AG04449 (cell line): Measurements from ENCODE around the gene SPATA31C1.

ENCODE experiments used
- CTCF ChIA-PET: fragments of 350-600 bp; formaldehyde crosslinking; extraction: SDS; loops from one replicate; lab custom pipeline; 2021; ENCODE audit warnings: antibody characterized with exemption; lab: Yijun Ruan, JAX
- POLR2A ChIA-PET: fragments of 400-600, 350-600 bp; formaldehyde crosslinking; extraction: SDS; loops from one replicate; lab custom pipeline; 2020; ENCODE audit warnings: antibody characterized with exemption, inconsistent platforms; lab: Yijun Ruan, JAX
- DNase-seq: peaks from one replicate; pipeline ENCODE4 v3.0.0-alpha.2; 2010; ENCODE audit warnings: low read depth, low spot score
- H3K4me3 ChIP-seq: 2 replicates; pipeline ENCODE4 v1.5.1; 2011; ENCODE audit warnings: low read depth, mild to moderate bottlenecking, control low read depth, low read length
- TF ChIP-seq, protein P1 (sequence below): IDR thresholded peaks from one replicate; pipeline ENCODE4 v1.5.1; 2011; ENCODE audit warnings: mild to moderate bottlenecking, moderate library complexity, low read length, control low read depth, inconsistent platforms; ENCODE audit not compliant: insufficient read depth; ENCODE audit errors: missing control alignments

The SPATA31C1 gene

DNA sequence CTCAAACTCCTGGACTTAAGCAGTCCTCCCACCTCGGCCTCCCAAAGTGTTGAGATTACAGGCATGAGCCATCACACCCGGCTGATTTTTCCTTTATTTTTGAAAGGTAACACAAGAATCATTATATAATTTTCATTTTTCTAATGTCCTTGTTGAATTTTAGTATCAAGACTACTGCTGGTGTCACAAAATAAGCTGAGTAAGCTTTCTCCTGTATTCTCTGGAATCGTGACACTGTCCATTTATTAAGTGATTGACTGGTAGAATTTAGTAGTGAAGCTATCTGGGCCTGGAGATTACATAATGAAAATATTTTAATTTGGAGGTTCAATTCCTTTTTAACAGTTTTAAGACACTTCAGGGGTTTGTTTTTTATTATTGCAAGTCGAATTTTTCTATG lies 47.1 kb downstream of the SPATA31C1 start:
- TF ChIP-seq, protein P1, sequence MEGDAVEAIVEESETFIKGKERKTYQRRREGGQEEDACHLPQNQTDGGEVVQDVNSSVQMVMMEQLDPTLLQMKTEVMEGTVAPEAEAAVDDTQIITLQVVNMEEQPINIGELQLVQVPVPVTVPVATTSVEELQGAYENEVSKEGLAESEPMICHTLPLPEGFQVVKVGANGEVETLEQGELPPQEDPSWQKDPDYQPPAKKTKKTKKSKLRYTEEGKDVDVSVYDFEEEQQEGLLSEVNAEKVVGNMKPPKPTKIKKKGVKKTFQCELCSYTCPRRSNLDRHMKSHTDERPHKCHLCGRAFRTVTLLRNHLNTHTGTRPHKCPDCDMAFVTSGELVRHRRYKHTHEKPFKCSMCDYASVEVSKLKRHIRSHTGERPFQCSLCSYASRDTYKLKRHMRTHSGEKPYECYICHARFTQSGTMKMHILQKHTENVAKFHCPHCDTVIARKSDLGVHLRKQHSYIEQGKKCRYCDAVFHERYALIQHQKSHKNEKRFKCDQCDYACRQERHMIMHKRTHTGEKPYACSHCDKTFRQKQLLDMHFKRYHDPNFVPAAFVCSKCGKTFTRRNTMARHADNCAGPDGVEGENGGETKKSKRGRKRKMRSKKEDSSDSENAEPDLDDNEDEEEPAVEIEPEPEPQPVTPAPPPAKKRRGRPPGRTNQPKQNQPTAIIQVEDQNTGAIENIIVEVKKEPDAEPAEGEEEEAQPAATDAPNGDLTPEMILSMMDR = no peak
- H3K4me3 ChIP-seq = no peak overlapping the region
- ChIA-PET CTCF (interaction anchor here (1.1 kb wide), 1 partner anchor 10 kb away, joined by 3 read pairs; no protein-coding TSS in a partner anchor), POLR2A (interaction anchor here (0.6 kb wide), 1 partner anchor 1039 kb away, joined by 3 read pairs; no protein-coding TSS in a partner anchor)
- no peak for DNase-seq

DNA sequence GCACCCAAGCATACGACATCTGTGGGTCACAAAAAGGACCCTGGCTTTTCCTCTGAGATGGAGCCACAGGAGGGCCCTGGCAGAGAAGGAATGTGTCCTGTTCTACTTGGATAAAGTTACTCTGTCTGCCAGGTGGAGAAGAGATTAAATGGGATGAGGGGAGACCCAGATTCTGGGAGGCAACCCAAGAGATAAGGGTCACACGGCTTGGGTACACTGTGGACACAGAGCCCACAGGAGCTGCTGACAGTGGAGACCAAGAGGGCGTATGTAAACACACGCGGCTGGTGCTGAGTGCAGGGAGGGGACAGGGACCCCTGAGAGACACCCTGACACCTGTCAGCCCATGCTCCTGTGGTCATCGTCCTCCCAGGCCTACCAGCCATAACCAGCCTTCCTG lies 50.4 kb downstream of the SPATA31C1 start:
- TF ChIP-seq, protein P1 = no peak
- ChIA-PET CTCF (interaction anchor here (1.2 kb wide), 1 partner anchor 16 kb away, joined by 3 read pairs; no protein-coding TSS in a partner anchor), POLR2A (no interaction called here)
- H3K4me3 ChIP-seq = no peak overlapping the region
- DNase-seq = no peak

DNA sequence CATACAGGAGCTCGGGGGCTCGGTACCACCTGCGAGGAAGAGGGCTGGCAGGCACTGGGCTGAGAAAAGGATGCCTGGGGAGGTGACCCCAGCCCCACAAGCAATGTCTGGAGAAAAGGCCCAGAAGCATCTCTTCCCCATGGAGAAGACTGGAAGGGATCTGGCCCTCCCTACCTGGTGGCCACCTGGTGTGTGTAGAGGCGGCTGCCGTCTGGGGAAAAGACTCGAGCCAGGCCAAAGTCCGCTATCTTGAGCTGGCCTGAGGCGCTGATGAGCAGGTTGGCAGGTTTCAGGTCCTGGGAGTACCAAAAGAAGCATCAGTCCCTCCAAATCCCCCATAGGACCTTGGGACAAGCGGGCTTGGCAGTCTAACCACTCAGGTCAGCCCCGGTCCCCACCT lies 52.8 kb downstream of the SPATA31C1 start:
- ChIA-PET CTCF (no interaction called here), POLR2A (no interaction called here)
- no peak overlapping the region for H3K4me3 ChIP-seq
- no peak for DNase-seq
- TF ChIP-seq, protein P1 = no peak

DNA sequence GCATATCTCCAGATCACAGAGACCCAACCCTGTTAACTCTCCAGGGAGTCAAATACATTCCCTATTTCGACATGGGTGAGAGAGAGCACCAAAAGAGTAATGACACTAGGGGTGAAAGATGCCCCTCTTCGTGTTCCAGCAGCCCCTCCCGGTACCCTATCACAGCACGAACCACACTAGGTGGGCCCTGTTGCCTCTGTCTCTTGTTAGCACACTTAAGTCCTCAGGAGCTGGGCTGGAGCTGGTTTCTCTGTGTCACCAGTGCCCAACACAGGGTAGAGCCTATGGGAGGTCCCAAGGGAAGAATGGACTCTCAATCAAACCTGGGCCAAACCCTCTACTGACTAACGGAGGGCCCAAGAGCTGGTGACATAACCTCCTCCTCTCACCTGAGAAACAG lies 55.4 kb downstream of the SPATA31C1 start:
- TF ChIP-seq, protein P1 = no peak
- peak overlapping the region; percentile 89; the same call in 1 of the 2 replicates for H3K4me3 ChIP-seq
- no peak for DNase-seq
- ChIA-PET POLR2A (interaction anchor here (0.6 kb wide), 1 partner anchor 111 kb away, joined by 3 read pairs; no protein-coding TSS in a partner anchor), CTCF (no interaction called here)
